Left kidney (tissue), 2 donors: ENCODE data around the gene UNC5A. TPM values are rescaled to one million over a fixed set of nuclear protein-coding genes. Genes with fewer than 3 reads are reported as not detected.

Source experiments
- DNase-seq: peaks from one replicate; pipeline ENCODE4 v3.0.0-alpha.2; 2013
- polyA plus RNA-seq: library from polyadenylated mRNA; unstranded; fragments of 120-200 nt; gene quantifications from one replicate; pipeline ENCODE4 v1.2.1, GENCODE V29; 2013; ENCODE audit not compliant: insufficient read length

UNC5A gene
- polyA plus RNA-seq, 1 donor: 0.17 TPM

- no peak for DNase-seq
Observed at GRCh38 chr5:176879663-176880361, 69.5 kb downstream of the UNC5A start.

GRCh38 chr5:176880366-176881020 lies 70.1 kb downstream of the UNC5A start:
- no peak for DNase-seq

GRCh38 chr5:176881021-176881749 lies 70.8 kb downstream of the UNC5A start:
- no peak for DNase-seq

- DNase-seq: no peak
Observed at GRCh38 chr5:176881816-176882566, 71.6 kb downstream of the UNC5A start.

- no peak for DNase-seq
Observed at GRCh38 chr5:176882567-176882903, 72.2 kb downstream of the UNC5A start.

GRCh38 chr5:176883700-176884570 lies 73.6 kb downstream of the UNC5A start:
- DNase-seq: no peak

GRCh38 chr5:176884571-176884890 lies 74.2 kb downstream of the UNC5A start:
- no peak for DNase-seq

GRCh38 chr5:176886336-176887251 lies 76.2 kb downstream of the UNC5A start:
- no peak for DNase-seq

GRCh38 chr5:176887252-176887849 lies 77.0 kb downstream of the UNC5A start:
- DNase-seq: no peak

GRCh38 chr5:176888016-176888864 lies 77.9 kb downstream of the UNC5A start:
- no peak for DNase-seq

GRCh38 chr5:176888865-176889165 lies 78.5 kb downstream of the UNC5A start:
- DNase-seq: no peak

- DNase-seq: no peak
Observed at GRCh38 chr5:176889321-176890280, 79.2 kb downstream of the UNC5A start.

- no peak for DNase-seq
Observed at GRCh38 chr5:176890455-176891330, 80.3 kb downstream of the UNC5A start.

- no peak for DNase-seq
Observed at GRCh38 chr5:176891331-176891958, 81.1 kb downstream of the UNC5A start.

- no peak for DNase-seq
Observed at GRCh38 chr5:176892663-176893062, 82.3 kb downstream of the UNC5A start.

- no peak for DNase-seq
Observed at GRCh38 chr5:176894298-176894697, 83.9 kb downstream of the UNC5A start.

- DNase-seq: no peak
Observed at GRCh38 chr5:176895831-176896230, 85.5 kb downstream of the UNC5A start.
